K562 (cell line): ENCODE results near the gene EDEM2. TPM values are rescaled to one million over a fixed set of nuclear protein-coding genes. Genes with fewer than 3 reads are reported as not detected.

ENCODE experiments used
- ATAC-seq: fragments of 200-7000 bp; cut with Tn5 transposase; 3 replicates; pipeline ENCODE4 v1.9.1; 2020; ENCODE audit warnings: moderate library complexity
- BruUV-seq: library from RNA; stranded (reverse); fragments of 400-500 nt; replicated peaks from 2 replicates; lab custom pipeline; 2021; lab: Mats Ljungman, UMichigan
- CTCF ChIA-PET: fragments of 300-600 bp; formaldehyde crosslinking; extraction: SDS; loops from one replicate; lab custom pipeline; 2021; ENCODE audit warnings: low intra/inter-chr PET ratio; lab: Yijun Ruan, JAX
- POLR2A ChIA-PET: fragments of 300-600, 350-650 bp; sonication (Branson Sonifier 250); formaldehyde crosslinking; extraction: SDS; loops from one replicate; lab custom pipeline; 2021; ENCODE audit warnings: antibody characterized with exemption, inconsistent platforms; lab: Yijun Ruan, JAX
- DNase-seq, 4 experiments: peaks; one replicate each; pipeline versions ENCODE4 v3.0.0 to v3.0.0-alpha.2; 2011 to 2018; ENCODE audit warnings: low spot score in 3 of 4, mixed read lengths in 3 of 4; ENCODE audit errors: extremely low read depth in 1 of 4
- FAIRE-seq: peaks from 2 replicates; lab custom pipeline; 2011; peaks lifted over from hg19 to GRCh38; lab: Jason Lieb, UNC
- H2AFZ ChIP-seq: 2 replicates; pipeline ENCODE4 v1.6.0; 2011; ENCODE audit warnings: low read depth, low read length, control low read depth, inconsistent platforms
- H3K27ac ChIP-seq: fragments of 200-600 bp; 3 replicates; pipeline ENCODE4 v1.8.0; 2011; ENCODE audit warnings: low read depth, mild to moderate bottlenecking, control low read depth, inconsistent platforms, low read length, moderate library complexity, mixed read lengths; ENCODE audit errors: extremely low read depth
- H3K27me3 ChIP-seq, 2 experiments: fragments of 300-600 bp in 1 of 2; 2 replicates in 1 of 2; 3 replicates in 1 of 2; pipeline versions ENCODE4 v1.6.0 to v1.8.0; 2011; ENCODE audit warnings: inconsistent platforms in 2 of 2, low read length in 2 of 2, mild to moderate bottlenecking in 1 of 2, mixed read lengths in 1 of 2, moderate library complexity in 1 of 2; ENCODE audit not compliant: control insufficient read depth in 2 of 2, insufficient read depth in 2 of 2
- H3K36me3 ChIP-seq: fragments of 300-600 bp; 3 replicates; pipeline ENCODE4 v1.8.0; 2011; ENCODE audit warnings: mild to moderate bottlenecking, low read length, inconsistent platforms; ENCODE audit not compliant: control insufficient read depth, insufficient read depth
- H3K4me1 ChIP-seq, 2 experiments: fragments of 200-600 bp in 1 of 2; replicated peaks in 1 of 2; 2 replicates in 1 of 2; 3 replicates in 1 of 2; pipeline versions ENCODE4 v1.5.1 to v1.8.0; 2011; ENCODE audit warnings: inconsistent platforms in 2 of 2, low read length in 2 of 2, mild to moderate bottlenecking in 1 of 2, mixed read lengths in 1 of 2, moderate library complexity in 1 of 2; ENCODE audit not compliant: control insufficient read depth in 2 of 2, insufficient read depth in 2 of 2
- H3K4me2 ChIP-seq: 2 replicates; pipeline ENCODE4 v1.6.1; 2011; ENCODE audit warnings: low read length, control low read depth, inconsistent platforms, mixed read lengths; ENCODE audit not compliant: insufficient read depth
- H3K4me3 ChIP-seq: fragments of 200-600 bp; sonication (generic), shearing (Covaris generic); 2 replicates; pipeline ENCODE4 v1.5.1; 2016; ENCODE audit warnings: control low read depth, inconsistent platforms
- H3K79me2 ChIP-seq: fragments of 200-600 bp; 3 replicates; pipeline ENCODE4 v1.8.0; 2011; ENCODE audit warnings: low read length, inconsistent platforms; ENCODE audit not compliant: control insufficient read depth, insufficient read depth
- H3K9ac ChIP-seq, 2 experiments: 2 replicates each; pipeline versions ENCODE4 v1.6.0 to v1.6.1; 2011; ENCODE audit warnings: low read depth in 2 of 2, low read length in 2 of 2, control low read depth in 1 of 2, inconsistent platforms in 1 of 2, mild to moderate bottlenecking in 1 of 2, mixed read lengths in 1 of 2; ENCODE audit not compliant: insufficient read depth in 1 of 2
- H3K9me1 ChIP-seq: one replicate; pipeline ENCODE4 v1.6.0; 2011; ENCODE audit warnings: inconsistent platforms, mild to moderate bottlenecking, low read length, moderate library complexity; ENCODE audit not compliant: control insufficient read depth, insufficient read depth
- H3K9me3 ChIP-seq: replicated peaks from 2 replicates; pipeline ENCODE4 v1.5.1; 2011; ENCODE audit warnings: low read depth, low read length, inconsistent platforms; ENCODE audit not compliant: control insufficient read depth, insufficient read depth
- H4K20me1 ChIP-seq: replicated peaks from 2 replicates; pipeline ENCODE4 v1.6.1; 2011; ENCODE audit warnings: low read length, inconsistent platforms, mixed read lengths; ENCODE audit not compliant: control insufficient read depth, insufficient read depth
- CBFA2T3 ChIP-seq: fragments of 450-650 bp; IDR thresholded peaks from 2 replicates; pipeline ENCODE4 v1.6.1; 2017
- CHD2 ChIP-seq: IDR thresholded peaks from 2 replicates; pipeline ENCODE4 v1.6.1; 2011; ENCODE audit warnings: low read depth, low read length
- CLOCK ChIP-seq: fragments of 250-450 bp; sonication (Bioruptor Pico); IDR thresholded peaks from 2 replicates; pipeline ENCODE4 v1.4.0; 2020; ENCODE audit warnings: mild to moderate bottlenecking, moderate library complexity, borderline replicate concordance
- KAT8 ChIP-seq: fragments of 450-650 bp; IDR thresholded peaks from 2 replicates; pipeline ENCODE4 v1.6.1; 2016; ENCODE audit warnings: low read depth, mild to moderate bottlenecking
- MXI1 ChIP-seq: IDR thresholded peaks from 2 replicates; pipeline ENCODE4 v1.6.1; 2011; ENCODE audit warnings: low read depth, mild to moderate bottlenecking, improper control_type of control experiment, low read length
- PHB2 ChIP-seq: fragments of 450-650 bp; IDR thresholded peaks from 2 replicates; pipeline ENCODE4 v1.6.1; 2017; ENCODE audit warnings: low read depth
- RBFOX2 ChIP-seq: fragments of 200-400 bp; formaldehyde crosslinking; IDR thresholded peaks from 2 replicates; pipeline ENCODE4 v1.6.1; 2017; ENCODE audit warnings: low read depth, mild to moderate bottlenecking, low read length, moderate library complexity
- SNIP1 ChIP-seq: fragments of 450-650 bp; IDR thresholded peaks from 2 replicates; pipeline ENCODE4 v1.7.1; 2017; ENCODE audit warnings: low read depth, mild to moderate bottlenecking
- TEAD2 ChIP-seq: fragments of 450-650 bp; IDR thresholded peaks from 2 replicates; pipeline ENCODE4 v1.6.1; 2016; ENCODE audit warnings: missing genetic modification characterization, control low read depth, missing compliant biosample characterization
- TFAM ChIP-seq: fragments of 250-450 bp; sonication (Bioruptor Pico); conservative IDR thresholded peaks from 2 replicates; pipeline ENCODE4 v1.5.0; 2021; ENCODE audit warnings: mild to moderate bottlenecking, moderate library complexity
- ZC3H8 ChIP-seq: fragments of 450-650 bp; IDR thresholded peaks from 2 replicates; pipeline ENCODE4 v1.6.1; 2017
- ZNF384 ChIP-seq: IDR thresholded peaks from 2 replicates; pipeline ENCODE4 v1.6.1; 2012; ENCODE audit warnings: low read depth, low read length, improper control_type of control experiment
- ZNF444 ChIP-seq: fragments of 250-450 bp; sonication (Bioruptor Pico); IDR thresholded peaks from 2 replicates; pipeline ENCODE4 v1.4.0; 2020; ENCODE audit warnings: mild to moderate bottlenecking, moderate library complexity
- in situ Hi-C: fragments of 300-500 bp; cut with MboI; formaldehyde crosslinking; loops from 4 replicates; pipeline ENCODE4 v1.15.0; 2018; ENCODE audit warnings: inconsistent platforms, mixed read lengths
- intact Hi-C: fragments of 100-400 bp; cut with micrococcal nuclease; formaldehyde crosslinking; loops from 2 replicates; pipeline ENCODE4 v1.14.2; 2022
- polyA plus RNA-seq, 8 experiments: library from polyadenylated mRNA; depleted of rRNA in 4 of 8; stranded (reverse) in 5 of 8; unstranded in 3 of 8; fragments of >200 nt; fragmentation: Nextera tagmentation in 2 of 8; fragmentation: Illumina TruSeq in 1 of 8; extraction: Ambion mirVana in 2 of 8; extraction: Trizol in 1 of 8; gene quantifications; 2 replicates each; pipeline versions ENCODE4 v1.2.1 to v1.2.3, GENCODE V29; 2011 to 2014; ENCODE audit warnings: inconsistent platforms in 1 of 8, missing spikeins in 1 of 8
- total RNA-seq, 7 experiments: library from RNA; depleted of rRNA in 6 of 7; stranded (reverse); fragments of >200 nt in 6 of 7; fragmentation: Illumina TruSeq in 2 of 7; extraction: Trizol in 2 of 7; gene quantifications; 2 replicates each; pipeline versions ENCODE4 v1.2.1 to v1.2.3, GENCODE V29; 2011 to 2021; ENCODE audit warnings: low replicate concordance in 1 of 7

EDEM2 gene
- total and polyA plus RNA-seq, 9 of the 15 experiments (the other 6 are each of a cell fraction or from before 2014, with no cell fraction given): 6.9 to 11.0 (median 9.7) TPM

- no peak overlapping the region for H3K9ac ChIP-seq
- H3K9me3 ChIP-seq: no peaks in the 10 kb centered on the region; the same call in 1 of the 2 replicates
- intact Hi-C loops: no loop called here
- no peak overlapping the region for H3K4me3 ChIP-seq
- TF ChIP-seq ZNF444 (CRISPR knock-in tag): no peak
- no peak for TF ChIP-seq SNIP1
- TF ChIP-seq MXI1: no peak
- no peak for TF ChIP-seq CBFA2T3
- no peak for TF ChIP-seq TEAD2 (tag)
- no peak for TF ChIP-seq ZC3H8
- no peak for TF ChIP-seq CHD2
- no peak for TF ChIP-seq CLOCK (CRISPR knock-in tag)
- no peak for TF ChIP-seq PHB2
- no peak for TF ChIP-seq KAT8
- no peak for TF ChIP-seq RBFOX2
- no peak for TF ChIP-seq ZNF384
- no peak for TF ChIP-seq TFAM (CRISPR knock-in tag)
- DNase-seq: no peak
- no peaks in the 10 kb centered on the region for H3K27me3 ChIP-seq
- no TSS peak for BruUV-seq
- in situ Hi-C loops: no loop called here
- no peak for FAIRE-seq
- H4K20me1 ChIP-seq: no peaks in the 10 kb centered on the region
- H3K4me2 ChIP-seq: no peak overlapping the region
- no peak overlapping the region for H2AFZ ChIP-seq
- POLR2A ChIA-PET: no interaction called here
- no peaks in the 10 kb centered on the region for H3K36me3 ChIP-seq
- CTCF ChIA-PET: no interaction called here
- no peaks in the 10 kb centered on the region for H3K79me2 ChIP-seq
- H3K9me1 ChIP-seq: no peaks in the 10 kb centered on the region
- peaks cover 0 to 2% of the 10 kb centered on the region in 2 experiments; a peak in 3 of 5 replicates for H3K4me1 ChIP-seq
- H3K27ac ChIP-seq: no peak overlapping the region
- no peak for ATAC-seq
These were observed 34.6 kb upstream of the EDEM2 start for GRCh38 chr20:35181731-35182130.
